B cell (primary cell): ENCODE data around the gene CABLES2.

Experiments used
- CTCF ChIP-seq: fragments of 200-600 bp; IDR thresholded peaks from one replicate; pipeline ENCODE4 v1.8.0; 2022; ENCODE audit warnings: antibody characterized with exemption, mild to moderate bottlenecking
- EZH2 ChIP-seq: IDR thresholded peaks from 2 replicates; pipeline ENCODE4 v1.6.1; 2012; ENCODE audit warnings: borderline replicate concordance, low read depth, mild to moderate bottlenecking, moderate library complexity, low read length; ENCODE audit not compliant: insufficient read depth, poor library complexity, severe bottlenecking

DNA sequence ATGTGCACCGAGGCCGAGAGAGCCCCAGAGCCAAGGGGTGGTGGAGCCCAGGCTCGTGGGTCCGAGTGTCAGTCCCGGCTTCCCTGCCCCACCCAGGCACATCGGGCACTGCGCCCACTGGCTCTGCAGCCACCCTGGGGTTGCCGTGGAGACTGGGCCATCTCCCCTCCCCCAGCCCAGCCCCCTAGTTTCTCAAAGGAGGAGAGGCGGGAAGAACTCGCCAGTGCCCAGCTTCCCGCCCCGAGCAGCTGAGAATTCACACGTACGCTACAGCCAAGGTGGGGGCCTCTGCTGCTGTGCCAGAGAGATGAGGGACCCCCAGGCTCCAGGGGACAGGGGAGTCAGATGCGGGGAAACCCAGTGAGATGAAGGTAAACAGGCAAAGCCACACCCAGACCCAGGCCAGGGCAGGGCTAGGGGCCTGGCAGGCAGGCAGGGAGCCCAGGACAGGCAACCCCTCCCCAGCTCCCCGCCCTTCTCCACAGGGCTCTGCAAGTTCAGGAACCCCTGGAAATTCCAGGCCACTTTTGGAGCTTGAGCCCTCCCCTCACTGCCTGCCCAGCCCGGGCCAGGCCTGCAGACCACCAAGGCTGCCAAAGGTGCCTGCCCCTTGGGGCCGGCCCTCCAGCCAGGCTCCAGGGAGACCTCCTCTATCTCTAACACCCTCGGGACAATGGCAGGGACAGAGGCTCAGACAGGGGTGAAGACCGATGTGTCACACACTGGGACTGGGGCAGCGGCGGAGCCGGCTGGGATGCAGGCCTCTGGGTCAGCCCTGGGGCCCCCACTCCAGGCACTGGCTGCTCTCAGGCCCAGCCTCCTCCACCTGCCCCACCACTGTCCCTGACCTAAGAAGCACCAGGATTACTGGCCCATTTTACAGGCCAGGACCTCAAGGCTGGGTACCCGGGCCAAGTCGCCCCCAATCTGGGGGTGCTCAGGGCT is 46.0 kb downstream of the CABLES2 start:
- TF ChIP-seq CTCF (no peak), EZH2 (no peak)
